HG03095 (cell line): ENCODE results near the gene PCDH9.

Experiments
- ATAC-seq: cut with Tn5 transposase; IDR thresholded peaks from one replicate; pipeline ENCODE4 v1.9.1; 2021; ENCODE audit warnings: moderate library complexity; ENCODE audit not compliant: unreplicated experiment

Gene PCDH9

GRCh38 chr13:67225252-67226159 is 4.6 kb downstream of the PCDH9 start:
- ATAC-seq = no peak

- ATAC-seq = peak; percentile 46
Measured at GRCh38 chr13:67224148-67224846, 5.8 kb downstream of the PCDH9 start.

GRCh38 chr13:67223742-67224141 is 6.4 kb downstream of the PCDH9 start:
- no peak for ATAC-seq

GRCh38 chr13:67223024-67223423 is 7.1 kb downstream of the PCDH9 start:
- ATAC-seq = no peak

GRCh38 chr13:67221630-67222226 is 8.4 kb downstream of the PCDH9 start:
- ATAC-seq = peak; percentile 48

- no peak for ATAC-seq
Measured at GRCh38 chr13:67219113-67219512, 11.0 kb downstream of the PCDH9 start.

GRCh38 chr13:67217880-67218279 is 12.3 kb downstream of the PCDH9 start:
- ATAC-seq = no peak

GRCh38 chr13:67216864-67217263 is 13.3 kb downstream of the PCDH9 start:
- no peak for ATAC-seq

- ATAC-seq = no peak
Measured at GRCh38 chr13:67210208-67210607, 19.9 kb downstream of the PCDH9 start.

GRCh38 chr13:67208552-67208951 is 21.6 kb downstream of the PCDH9 start:
- ATAC-seq = no peak

GRCh38 chr13:67204764-67205163 is 25.4 kb downstream of the PCDH9 start:
- ATAC-seq = no peak

- ATAC-seq = no peak
Measured at GRCh38 chr13:67200605-67201004, 29.5 kb downstream of the PCDH9 start.

GRCh38 chr13:67200183-67200582 is 30.0 kb downstream of the PCDH9 start:
- ATAC-seq = no peak

GRCh38 chr13:67197704-67198103 is 32.4 kb downstream of the PCDH9 start:
- ATAC-seq = no peak

GRCh38 chr13:67193979-67194378 is 36.2 kb downstream of the PCDH9 start:
- ATAC-seq = no peak

- no peak for ATAC-seq
Measured at GRCh38 chr13:67192751-67193150, 37.4 kb downstream of the PCDH9 start.

GRCh38 chr13:67186995-67187569 is 43.1 kb downstream of the PCDH9 start:
- no peak for ATAC-seq

- ATAC-seq = no peak
Measured at GRCh38 chr13:67184247-67184646, 45.9 kb downstream of the PCDH9 start.

- no peak for ATAC-seq
Measured at GRCh38 chr13:67183151-67183550, 47.0 kb downstream of the PCDH9 start.

GRCh38 chr13:67175836-67176459 is 54.2 kb downstream of the PCDH9 start:
- ATAC-seq = no peak

GRCh38 chr13:67168384-67168783 is 61.8 kb downstream of the PCDH9 start:
- ATAC-seq = no peak
